OCI-LY1 (cell line): Measurements from ENCODE around the gene SPOPL.

ENCODE experiments used
- EZH2 ChIP-seq: fragments of 200-600 bp; sonication (generic), shearing (Covaris generic); IDR thresholded peaks from 2 replicates; pipeline ENCODE4 v1.8.0; 2017; ENCODE audit warnings: borderline replicate concordance, mixed run types, mild to moderate bottlenecking, antibody characterized with exemption, low read length, moderate library complexity, mixed read lengths
- TF ChIP-seq, protein P1 (sequence below): fragments of 200-600 bp; sonication (generic), shearing (Covaris generic); IDR thresholded peaks from 2 replicates; pipeline ENCODE4 v1.5.1; 2017; ENCODE audit warnings: mild to moderate bottlenecking, antibody characterized with exemption, low read length, moderate library complexity, mixed read lengths

DNA sequence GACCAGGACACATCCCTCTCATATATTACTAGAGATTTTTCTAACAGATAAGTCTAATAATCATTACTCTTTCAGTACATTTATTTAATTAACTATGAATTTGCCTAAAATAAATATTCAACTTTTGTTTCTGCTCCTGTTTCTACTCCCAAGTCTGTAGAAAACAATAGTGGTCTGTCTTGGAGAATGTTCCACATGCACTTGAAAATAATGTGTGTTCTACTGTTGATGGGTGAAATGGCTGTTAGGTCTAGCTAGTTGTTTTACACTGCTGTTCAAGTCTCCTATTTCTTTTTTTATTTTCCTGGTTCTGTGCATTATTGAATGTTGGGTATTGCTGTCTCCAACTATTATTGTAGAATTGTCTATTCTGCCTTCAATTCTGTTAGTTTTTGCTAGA is 47.2 kb downstream of the SPOPL start:
- TF ChIP-seq, protein P1, sequence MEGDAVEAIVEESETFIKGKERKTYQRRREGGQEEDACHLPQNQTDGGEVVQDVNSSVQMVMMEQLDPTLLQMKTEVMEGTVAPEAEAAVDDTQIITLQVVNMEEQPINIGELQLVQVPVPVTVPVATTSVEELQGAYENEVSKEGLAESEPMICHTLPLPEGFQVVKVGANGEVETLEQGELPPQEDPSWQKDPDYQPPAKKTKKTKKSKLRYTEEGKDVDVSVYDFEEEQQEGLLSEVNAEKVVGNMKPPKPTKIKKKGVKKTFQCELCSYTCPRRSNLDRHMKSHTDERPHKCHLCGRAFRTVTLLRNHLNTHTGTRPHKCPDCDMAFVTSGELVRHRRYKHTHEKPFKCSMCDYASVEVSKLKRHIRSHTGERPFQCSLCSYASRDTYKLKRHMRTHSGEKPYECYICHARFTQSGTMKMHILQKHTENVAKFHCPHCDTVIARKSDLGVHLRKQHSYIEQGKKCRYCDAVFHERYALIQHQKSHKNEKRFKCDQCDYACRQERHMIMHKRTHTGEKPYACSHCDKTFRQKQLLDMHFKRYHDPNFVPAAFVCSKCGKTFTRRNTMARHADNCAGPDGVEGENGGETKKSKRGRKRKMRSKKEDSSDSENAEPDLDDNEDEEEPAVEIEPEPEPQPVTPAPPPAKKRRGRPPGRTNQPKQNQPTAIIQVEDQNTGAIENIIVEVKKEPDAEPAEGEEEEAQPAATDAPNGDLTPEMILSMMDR = no peak
- no peak for TF ChIP-seq EZH2
